GM18873 (cell line): ENCODE results near the gene DLEC1.
A peak's percentile ranks its signal among the peaks of the same experiment; 100 is the strongest.
"Not testable (repeated sequence)": the region's sequence is repeated elsewhere in the genome, so short reads cannot be mapped to it uniquely, and the experiment has no call there.

Source experiments
- ATAC-seq: cut with Tn5 transposase; IDR thresholded peaks from one replicate; pipeline ENCODE4 v1.9.1; 2021; ENCODE audit warnings: mild to moderate bottlenecking, moderate library complexity, moderate number of reproducible peaks; ENCODE audit not compliant: unreplicated experiment, low FRiP score

Gene DLEC1

GRCh38 chr3:38147421-38147820 lies 108.4 kb downstream of the DLEC1 start:
- no peak for ATAC-seq

DNA sequence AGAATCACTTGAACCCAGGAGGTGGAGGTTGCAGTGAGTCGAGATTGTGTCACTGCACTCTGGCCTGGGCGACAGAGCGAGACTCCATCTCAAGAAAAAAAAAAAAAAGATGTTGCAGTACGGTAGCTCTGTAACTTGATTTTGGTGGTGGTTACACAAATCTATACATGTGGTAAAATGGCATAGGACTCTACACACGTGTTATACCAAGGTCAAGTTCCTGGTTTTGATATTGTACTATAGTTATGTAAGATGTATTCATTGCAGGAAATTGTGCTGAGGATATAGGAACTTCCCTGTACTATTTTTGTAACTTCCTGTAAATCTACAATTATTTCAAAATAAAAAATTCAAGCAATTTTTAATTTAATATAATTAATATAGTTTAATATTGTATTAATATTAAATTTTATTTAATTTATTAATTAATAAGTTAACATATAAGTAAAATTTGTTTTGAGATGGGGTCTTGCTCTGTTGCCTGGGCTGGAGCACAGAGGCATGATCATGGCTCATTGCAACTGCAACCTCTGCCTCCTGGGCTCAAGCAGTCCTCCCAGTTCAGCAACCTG lies 109.4 kb downstream of the DLEC1 start:
- no peak for ATAC-seq

GRCh38 chr3:38149708-38150107 lies 110.7 kb downstream of the DLEC1 start:
- ATAC-seq, result no peak

- no peak for ATAC-seq
Measured at GRCh38 chr3:38150780-38151528, 111.9 kb downstream of the DLEC1 start.

DNA sequence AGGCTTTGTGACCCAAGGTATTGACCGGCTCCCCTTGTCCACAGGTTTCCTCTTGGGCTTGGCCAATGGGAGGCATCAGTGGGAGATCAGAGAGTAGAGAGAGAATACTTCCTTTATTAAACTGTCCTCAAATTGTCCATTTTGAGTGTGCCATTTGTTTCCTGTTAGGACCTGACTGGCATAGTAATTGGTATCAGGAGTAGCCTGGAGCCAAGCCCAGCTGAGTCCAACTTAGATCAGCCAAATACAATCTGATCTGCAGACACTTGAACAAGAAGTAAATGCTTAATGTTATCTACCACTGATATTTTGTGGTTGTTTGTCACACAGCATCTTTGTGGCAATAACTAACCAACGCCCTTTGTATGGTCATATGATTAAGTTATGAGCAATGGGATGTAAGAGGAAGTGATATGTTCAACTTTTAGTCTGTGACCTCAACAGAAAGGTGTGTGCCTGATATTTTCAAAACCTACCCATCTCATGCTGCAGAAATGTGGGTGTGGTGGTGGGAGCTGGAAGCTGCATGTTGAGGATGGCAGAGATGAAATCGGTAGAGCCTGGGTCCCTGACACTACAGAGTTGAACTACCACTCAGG lies 112.8 kb downstream of the DLEC1 start:
- ATAC-seq, result no peak

DNA sequence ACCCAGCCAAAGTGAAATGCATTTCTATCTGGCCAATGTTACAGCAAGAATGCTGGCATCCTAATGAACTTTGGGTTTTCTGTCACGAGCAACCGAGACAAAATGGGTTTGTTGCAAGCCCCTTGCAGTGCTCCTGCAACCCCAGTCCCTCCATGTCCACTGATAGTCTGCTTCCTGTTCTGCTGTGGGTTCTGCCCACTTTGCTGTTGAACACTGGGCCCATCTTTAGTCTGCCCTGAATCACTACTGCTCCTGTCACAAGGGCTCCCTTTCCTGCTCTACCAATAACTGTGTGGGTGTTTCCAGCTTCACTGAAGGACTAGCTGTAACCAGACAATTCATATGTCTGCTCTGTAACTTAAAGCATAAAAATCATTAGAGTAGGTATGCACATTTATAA lies 113.6 kb downstream of the DLEC1 start:
- ATAC-seq, result no peak

GRCh38 chr3:38153221-38153620 lies 114.2 kb downstream of the DLEC1 start:
- ATAC-seq, result no peak

- ATAC-seq, result no peak
Measured at GRCh38 chr3:38154033-38154494, 115.1 kb downstream of the DLEC1 start.

GRCh38 chr3:38154625-38155255 lies 115.7 kb downstream of the DLEC1 start:
- no peak for ATAC-seq

DNA sequence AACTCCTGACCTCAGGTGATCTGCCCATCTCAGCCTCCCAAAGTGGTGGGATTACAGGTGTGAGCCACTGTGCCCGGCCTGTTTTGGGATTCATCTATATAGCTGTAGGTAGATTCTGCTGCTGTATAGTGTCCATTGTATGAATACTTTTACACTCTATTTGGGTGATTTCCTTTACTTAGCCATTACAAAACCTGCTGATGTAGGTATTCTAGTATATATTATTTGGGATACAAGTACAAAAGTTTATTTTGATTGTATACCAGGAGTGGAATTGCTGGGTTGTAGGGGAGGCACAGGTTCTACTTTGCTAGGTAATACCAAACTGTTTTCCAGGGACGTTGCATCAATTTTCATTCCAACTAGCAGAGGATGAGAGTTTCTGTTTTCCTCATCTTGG lies 116.8 kb downstream of the DLEC1 start:
- no peak for ATAC-seq

GRCh38 chr3:38157117-38157516 lies 118.1 kb downstream of the DLEC1 start:
- ATAC-seq, result no peak

DNA sequence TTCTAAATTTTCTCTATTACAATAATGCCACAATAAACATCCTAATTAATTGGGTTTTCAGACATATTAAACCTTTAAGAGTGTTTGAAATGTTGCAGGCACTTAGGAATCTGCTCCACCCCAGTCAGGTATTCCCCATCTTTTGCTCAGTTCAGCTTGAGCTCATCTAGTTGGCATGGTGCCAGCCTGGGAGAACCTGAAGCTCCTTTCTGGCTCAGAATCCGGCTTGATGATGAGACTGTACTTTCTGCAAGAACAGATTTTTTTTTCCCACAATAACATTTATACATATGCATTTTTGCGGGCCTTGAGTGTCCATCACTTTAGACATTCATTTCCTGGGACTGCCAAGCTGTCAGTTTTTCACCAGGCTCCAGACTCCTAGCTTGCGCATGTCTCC lies 118.6 kb downstream of the DLEC1 start:
- no peak for ATAC-seq

GRCh38 chr3:38158472-38158871 lies 119.5 kb downstream of the DLEC1 start:
- ATAC-seq, result no peak

- ATAC-seq, result not testable (repeated sequence)
Measured at GRCh38 chr3:38160704-38161103, 121.7 kb downstream of the DLEC1 start.

DNA sequence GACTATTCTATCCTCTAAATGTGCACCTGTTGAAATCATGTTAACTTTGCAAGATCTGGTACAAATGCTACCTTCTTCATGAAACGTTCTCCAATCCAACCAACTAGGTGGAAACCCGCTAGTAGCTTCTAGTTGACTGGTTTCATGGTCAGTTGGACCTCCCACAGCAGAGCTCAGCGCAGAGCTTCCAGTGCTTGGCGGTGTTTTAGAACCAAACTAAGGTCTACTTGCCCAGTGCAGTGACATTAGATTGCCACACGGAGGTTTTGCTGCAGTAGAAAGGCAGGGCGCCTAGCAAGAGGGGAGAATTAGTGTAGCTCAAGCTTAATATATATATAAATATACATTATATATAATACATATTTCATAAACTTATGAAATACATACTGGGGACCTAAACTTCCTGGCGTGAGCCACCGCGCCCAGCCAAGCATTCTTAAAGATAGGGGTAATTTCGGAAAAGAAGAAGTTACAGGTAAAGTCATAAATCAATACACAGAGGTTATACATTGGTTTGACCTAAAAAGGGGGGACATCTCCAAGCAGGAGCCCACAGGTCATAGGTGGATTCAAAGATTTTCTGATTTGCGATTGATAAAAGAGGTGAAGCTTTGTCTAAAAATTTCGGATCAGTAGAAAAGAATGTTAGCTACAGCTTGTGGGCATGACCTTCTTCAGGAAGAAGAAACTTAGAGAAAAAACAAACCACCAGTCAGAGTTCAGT lies 124.3 kb downstream of the DLEC1 start:
- ATAC-seq, result no peak

GRCh38 chr3:38163841-38164642 lies 125.0 kb downstream of the DLEC1 start:
- ATAC-seq, result no peak

GRCh38 chr3:38164643-38164951 lies 125.6 kb downstream of the DLEC1 start:
- ATAC-seq, result no peak

DNA sequence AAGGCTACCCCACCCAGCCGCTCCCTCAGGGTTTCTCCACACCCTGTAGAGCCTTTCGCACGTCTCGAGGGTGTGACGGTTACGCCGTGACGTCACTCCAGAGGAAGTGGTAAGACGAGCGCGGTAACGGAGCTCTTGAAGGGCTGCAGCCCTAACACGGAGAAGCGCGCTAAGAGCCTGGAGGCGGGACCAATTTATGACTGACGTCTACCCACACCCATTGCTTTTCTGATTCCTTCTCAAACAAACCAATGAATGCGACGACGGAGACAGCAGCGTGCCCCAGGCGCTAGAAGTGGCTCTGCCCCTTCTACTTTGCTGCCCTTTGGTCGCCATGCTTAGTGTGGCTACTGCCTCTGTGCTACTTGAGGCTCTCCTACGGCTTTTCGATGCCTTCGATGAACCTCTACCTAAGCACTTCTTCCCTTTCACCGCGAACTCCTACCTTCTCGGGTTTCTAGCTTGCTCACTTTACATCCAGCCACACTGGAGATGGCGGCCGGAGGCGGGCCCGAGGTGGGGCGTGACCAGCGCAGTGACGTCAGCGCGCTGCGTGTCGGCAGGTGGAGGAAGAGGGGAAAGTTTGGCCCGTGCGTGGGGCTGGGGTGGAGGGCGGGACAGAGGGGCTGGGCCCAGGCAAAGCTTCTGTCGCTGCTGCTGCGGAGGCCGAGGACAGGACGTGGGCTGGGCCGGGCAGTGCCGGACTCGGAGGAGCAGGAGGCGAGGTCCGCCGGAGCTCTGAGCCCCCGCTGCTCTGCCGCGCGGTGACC lies 126.1 kb downstream of the DLEC1 start, which contains the start of gene OXSR1:
OXSR1 (plus strand) TSS at position 586 of the 770 bp plus-strand sequence. CDS start 340 bp downstream, outside the sequence.
- peak; percentile 95 for ATAC-seq

- ATAC-seq, result no peak
Measured at GRCh38 chr3:38165722-38166387, 126.8 kb downstream of the DLEC1 start.
